Mesendoderm (in vitro differentiated cells): Measurements from ENCODE around the gene RNF130.

ENCODE experiments used
- DNase-seq: peaks from one replicate; pipeline ENCODE4 v3.0.0; 2013
- H2AK5ac ChIP-seq: 2 replicates; pipeline ENCODE4 v1.6.1; 2013; ENCODE audit warnings: low read length, inconsistent platforms
- H2BK120ac ChIP-seq: 2 replicates; pipeline ENCODE4 v1.6.1; 2013; ENCODE audit warnings: low read depth, mild to moderate bottlenecking, low read length, moderate library complexity, mixed read lengths
- H2BK15ac ChIP-seq: replicated peaks from 2 replicates; pipeline ENCODE4 v1.6.1; 2013; ENCODE audit warnings: low read depth, mild to moderate bottlenecking, moderate library complexity
- H2BK5ac ChIP-seq: 2 replicates; pipeline ENCODE4 v1.6.1; 2013; ENCODE audit warnings: low read length, inconsistent platforms
- H3K18ac ChIP-seq: 2 replicates; pipeline ENCODE4 v1.6.1; 2013; ENCODE audit warnings: mild to moderate bottlenecking, low read length, mixed read lengths
- H3K23ac ChIP-seq: one replicate; pipeline ENCODE4 v1.6.1; 2013; ENCODE audit warnings: low read length
- H3K27ac ChIP-seq: 2 replicates; pipeline ENCODE4 v1.5.1; 2013; ENCODE audit warnings: low read depth, mild to moderate bottlenecking, inconsistent platforms, low read length, moderate library complexity
- H3K27me3 ChIP-seq: 2 replicates; pipeline ENCODE4 v1.6.1; 2013; ENCODE audit warnings: low read length, control low read depth, mild to moderate bottlenecking, inconsistent platforms; ENCODE audit not compliant: insufficient read depth, poor library complexity
- H3K36me3 ChIP-seq: 2 replicates; pipeline ENCODE4 v1.6.1; 2013; ENCODE audit warnings: low read length, inconsistent platforms; ENCODE audit not compliant: control insufficient read depth, insufficient read depth
- H3K4ac ChIP-seq: one replicate; pipeline ENCODE4 v1.6.1; 2013; ENCODE audit warnings: low read depth, mild to moderate bottlenecking, low read length, moderate library complexity
- H3K4me1 ChIP-seq: 2 replicates; pipeline ENCODE4 v1.6.1; 2013; ENCODE audit warnings: low read depth, low read length, inconsistent platforms; ENCODE audit not compliant: control insufficient read depth
- H3K4me2 ChIP-seq: 2 replicates; pipeline ENCODE4 v1.6.1; 2013; ENCODE audit warnings: low read length
- H3K4me3 ChIP-seq: 2 replicates; pipeline ENCODE4 v1.5.1; 2013; ENCODE audit warnings: mild to moderate bottlenecking, low read length
- H3K56ac ChIP-seq: one replicate; pipeline ENCODE4 v1.6.1; 2013; ENCODE audit warnings: low read length
- H3K79me1 ChIP-seq: 2 replicates; pipeline ENCODE4 v1.6.1; 2013; ENCODE audit warnings: low read length, inconsistent platforms
- H3K79me2 ChIP-seq: 2 replicates; pipeline ENCODE4 v1.6.1; 2013; ENCODE audit warnings: mild to moderate bottlenecking, low read length; ENCODE audit not compliant: control insufficient read depth, insufficient read depth
- H3K9ac ChIP-seq: 2 replicates; pipeline ENCODE4 v1.6.1; 2013; ENCODE audit warnings: low read length, inconsistent platforms
- H4K5ac ChIP-seq: one replicate; pipeline ENCODE4 v1.6.1; 2013; ENCODE audit warnings: low read length
- H4K8ac ChIP-seq: one replicate; pipeline ENCODE4 v1.6.1; 2013; ENCODE audit warnings: low read depth, mild to moderate bottlenecking, control low read depth, low read length, moderate library complexity
- WGBS: extraction: QIAGEN DNeasy Blood & Tissue Kit; methylation state at CpG from one replicate; pipeline ENCODE4 v1.1.7; 2013; ENCODE audit warnings: low lambda C conversion rate, missing lambda C conversion rate; ENCODE audit not compliant: insufficient coverage; ENCODE audit errors: extremely low coverage; 5-methylcytosine and 5-hydroxymethylcytosine counted together

Gene RNF130

GRCh38 chr5:179953987-179954386, 117.6 kb downstream of the RNF130 start:
- H3K79me2 ChIP-seq, result no peaks in the 10 kb centered on the region
- H3K4me1 ChIP-seq, result no peaks in the 10 kb centered on the region
- no peak overlapping the region for H2BK120ac ChIP-seq
- no peak overlapping the region for H3K56ac ChIP-seq
- DNase-seq, result no peak
- H3K27me3 ChIP-seq, result no peaks in the 10 kb centered on the region
- H3K4me2 ChIP-seq, result no peak overlapping the region
- H4K8ac ChIP-seq, result no peak overlapping the region
- no peak overlapping the region for H3K4ac ChIP-seq
- no peak overlapping the region for H4K5ac ChIP-seq
- H3K79me1 ChIP-seq, result no peaks in the 10 kb centered on the region
- no peak overlapping the region for H3K4me3 ChIP-seq
- no peak overlapping the region for H2BK15ac ChIP-seq
- no peaks in the 10 kb centered on the region for H3K36me3 ChIP-seq
- no peak overlapping the region for H3K23ac ChIP-seq
- H2BK5ac ChIP-seq, result no peak overlapping the region
- H3K9ac ChIP-seq, result no peak overlapping the region
- WGBS, result no CpG with 5 or more reads among the region's 4 CpGs
- no peak overlapping the region for H3K18ac ChIP-seq
- no peak overlapping the region for H3K27ac ChIP-seq
- H2AK5ac ChIP-seq, result no peak overlapping the region

GRCh38 chr5:179936976-179937681, 134.4 kb downstream of the RNF130 start:
- H4K8ac ChIP-seq, result no peak overlapping the region
- no peaks in the 10 kb centered on the region for H3K4me1 ChIP-seq
- H3K23ac ChIP-seq, result no peak overlapping the region
- no peak overlapping the region for H2BK120ac ChIP-seq
- H3K18ac ChIP-seq, result no peak overlapping the region
- H2BK5ac ChIP-seq, result no peak overlapping the region
- no peaks in the 10 kb centered on the region for H3K79me2 ChIP-seq
- 96% methylated on average over 8 of the region's 13 CpGs for WGBS
- no peak overlapping the region for H3K4me2 ChIP-seq
- H3K56ac ChIP-seq, result no peak overlapping the region
- H2AK5ac ChIP-seq, result no peak overlapping the region
- no peak overlapping the region for H3K27ac ChIP-seq
- no peak for DNase-seq
- H3K36me3 ChIP-seq, result no peaks in the 10 kb centered on the region
- H3K4ac ChIP-seq, result no peak overlapping the region
- H3K27me3 ChIP-seq, result no peaks in the 10 kb centered on the region
- H3K79me1 ChIP-seq, result no peaks in the 10 kb centered on the region
- no peak overlapping the region for H3K9ac ChIP-seq
- H2BK15ac ChIP-seq, result no peak overlapping the region
- no peak overlapping the region for H3K4me3 ChIP-seq
- H4K5ac ChIP-seq, result no peak overlapping the region

- H2BK15ac ChIP-seq, result no peak overlapping the region
- H4K5ac ChIP-seq, result no peak overlapping the region
- no peaks in the 10 kb centered on the region for H3K27me3 ChIP-seq
- no peak overlapping the region for H3K18ac ChIP-seq
- no peaks in the 10 kb centered on the region for H3K36me3 ChIP-seq
- no peak overlapping the region for H4K8ac ChIP-seq
- no peak overlapping the region for H3K9ac ChIP-seq
- no peaks in the 10 kb centered on the region for H3K79me1 ChIP-seq
- no peaks in the 10 kb centered on the region for H3K4me1 ChIP-seq
- no CpG with 5 or more reads among the region's 8 CpGs for WGBS
- H2BK5ac ChIP-seq, result no peak overlapping the region
- H3K79me2 ChIP-seq, result no peaks in the 10 kb centered on the region
- no peak overlapping the region for H3K4me3 ChIP-seq
- H3K4ac ChIP-seq, result no peak overlapping the region
- H2BK120ac ChIP-seq, result no peak overlapping the region
- no peak overlapping the region for H3K27ac ChIP-seq
- no peak overlapping the region for H3K23ac ChIP-seq
- H2AK5ac ChIP-seq, result no peak overlapping the region
- no peak overlapping the region for H3K56ac ChIP-seq
- no peak overlapping the region for H3K4me2 ChIP-seq
- DNase-seq, result no peak
Observed at GRCh38 chr5:179930788-179931473, 140.6 kb downstream of the RNF130 start.

- H3K18ac ChIP-seq, result no peak overlapping the region
- WGBS, result no CpG with 5 or more reads among the region's 7 CpGs
- no peak overlapping the region for H3K27ac ChIP-seq
- no peak overlapping the region for H3K4me2 ChIP-seq
- no peak overlapping the region for H2AK5ac ChIP-seq
- H4K8ac ChIP-seq, result no peak overlapping the region
- H3K36me3 ChIP-seq, result no peaks in the 10 kb centered on the region
- DNase-seq, result no peak
- no peaks in the 10 kb centered on the region for H3K27me3 ChIP-seq
- H3K4me1 ChIP-seq, result no peaks in the 10 kb centered on the region
- no peak overlapping the region for H4K5ac ChIP-seq
- H3K4me3 ChIP-seq, result no peak overlapping the region
- H2BK120ac ChIP-seq, result no peak overlapping the region
- no peak overlapping the region for H3K9ac ChIP-seq
- H3K79me1 ChIP-seq, result no peaks in the 10 kb centered on the region
- H3K56ac ChIP-seq, result no peak overlapping the region
- H2BK15ac ChIP-seq, result no peak overlapping the region
- no peaks in the 10 kb centered on the region for H3K79me2 ChIP-seq
- H3K4ac ChIP-seq, result no peak overlapping the region
- no peak overlapping the region for H3K23ac ChIP-seq
- no peak overlapping the region for H2BK5ac ChIP-seq
Observed at GRCh38 chr5:179927824-179928223, 143.7 kb downstream of the RNF130 start.

GRCh38 chr5:179926657-179927056, 144.9 kb downstream of the RNF130 start:
- H4K8ac ChIP-seq, result no peak overlapping the region
- H3K56ac ChIP-seq, result no peak overlapping the region
- no peak for DNase-seq
- H4K5ac ChIP-seq, result no peak overlapping the region
- H3K9ac ChIP-seq, result no peak overlapping the region
- H3K23ac ChIP-seq, result no peak overlapping the region
- H3K18ac ChIP-seq, result no peak overlapping the region
- H3K4me1 ChIP-seq, result no peaks in the 10 kb centered on the region
- no peaks in the 10 kb centered on the region for H3K36me3 ChIP-seq
- no peaks in the 10 kb centered on the region for H3K27me3 ChIP-seq
- no peaks in the 10 kb centered on the region for H3K79me2 ChIP-seq
- no peak overlapping the region for H3K27ac ChIP-seq
- no peak overlapping the region for H2BK15ac ChIP-seq
- no peak overlapping the region for H2AK5ac ChIP-seq
- no peak overlapping the region for H3K4me2 ChIP-seq
- H2BK120ac ChIP-seq, result no peak overlapping the region
- H3K4ac ChIP-seq, result no peak overlapping the region
- H2BK5ac ChIP-seq, result no peak overlapping the region
- no peaks in the 10 kb centered on the region for H3K79me1 ChIP-seq
- WGBS, result no CpG with 5 or more reads among the region's 8 CpGs
- no peak overlapping the region for H3K4me3 ChIP-seq
